Measurements from ENCODE around the gene ELP5.

ELP5 gene

GRCh38 chr17:7258731-7259554 is 6.9 kb downstream of the ELP5 start:
- DNase-seq, result no peak

GRCh38 chr17:7259555-7259889 is 7.5 kb downstream of the ELP5 start:
- DNase-seq, result no peak

GRCh38 chr17:7260151-7260550 is 8.1 kb downstream of the ELP5 start:
- DNase-seq, result no peak

- DNase-seq, result no peak
Observed at GRCh38 chr17:7260651-7261378, 8.8 kb downstream of the ELP5 start.

- no peak for DNase-seq
Observed at GRCh38 chr17:7261379-7262191, 9.6 kb downstream of the ELP5 start.

GRCh38 chr17:7262192-7262934 is 10.3 kb downstream of the ELP5 start, which contains the start of gene CLDN7:
Gene CLDN7 (minus strand): TSS chr17:7262478. CDS start chr17:7262043, 435 bp downstream.
- DNase-seq, result no peak

GRCh38 chr17:7262935-7263800 is 11.2 kb downstream of the ELP5 start:
- DNase-seq, result no peak

- no peak for DNase-seq
Observed at GRCh38 chr17:7263801-7264078, 11.7 kb downstream of the ELP5 start.

- no peak for DNase-seq
Observed at GRCh38 chr17:7266784-7267183, 14.8 kb downstream of the ELP5 start.

- no peak for DNase-seq
Observed at GRCh38 chr17:7279448-7279847, 27.4 kb downstream of the ELP5 start.

- peak; percentile 49 to 71 for DNase-seq
Observed at GRCh38 chr17:7280519-7281073, 28.6 kb downstream of the ELP5 start.

GRCh38 chr17:7281074-7281952 is 29.3 kb downstream of the ELP5 start, which contains the start of gene SLC2A4:
Gene SLC2A4 (plus strand): TSS chr17:7281718. CDS start chr17:7281935, 217 bp downstream.
- peak; percentile 55 to 83 for DNase-seq

- no peak for DNase-seq
Observed at GRCh38 chr17:7281953-7282751, 30.1 kb downstream of the ELP5 start.

GRCh38 chr17:7282752-7283321 is 30.8 kb downstream of the ELP5 start:
- no peak for DNase-seq

GRCh38 chr17:7283471-7284216 is 31.6 kb downstream of the ELP5 start:
- DNase-seq, result no peak

GRCh38 chr17:7284911-7285310 is 32.9 kb downstream of the ELP5 start:
- no peak for DNase-seq

GRCh38 chr17:7285679-7286078 is 33.7 kb downstream of the ELP5 start:
- no peak for DNase-seq

- DNase-seq, result no peak
Observed at GRCh38 chr17:7289256-7290032, 37.4 kb downstream of the ELP5 start.
